Spleen (tissue), 11 donors: Measurements from ENCODE around the gene DIP2A. TPM values are rescaled to one million over a fixed set of nuclear protein-coding genes. Genes with fewer than 3 reads are reported as not detected.

Source experiments
- DNase-seq: peaks from one replicate; pipeline ENCODE4 v3.0.0-alpha.2; 2020
- H3K27ac ChIP-seq, 8 donors: fragments of 200-600 bp; sonication (generic) in 7 of 8; 1 replicate in 4 of 8; 2 replicates in 4 of 8; pipeline versions ENCODE4 v1.5.0 to v1.8.0; 2016 to 2021; ENCODE audit warnings: inconsistent platforms in 4 of 8, mild to moderate bottlenecking in 4 of 8, moderate library complexity in 1 of 8
- H3K27me3 ChIP-seq, 7 donors: fragments of 200-600 bp; sonication (generic) in 6 of 7; replicated peaks in 1 of 7; 1 replicate in 4 of 7; 2 replicates in 3 of 7; pipeline versions ENCODE4 v1.5.0 to v1.8.0; 2016 to 2021; ENCODE audit warnings: inconsistent platforms in 3 of 7, mild to moderate bottlenecking in 1 of 7
- H3K36me3 ChIP-seq, 6 donors: fragments of 200-600 bp; sonication (generic) in 5 of 6; 1 replicate in 4 of 6; 2 replicates in 2 of 6; pipeline versions ENCODE4 v1.5.0 to v1.8.0; 2016 to 2021; ENCODE audit warnings: inconsistent platforms in 2 of 6
- H3K4me1 ChIP-seq, 6 donors: fragments of 200-600 bp; sonication (generic) in 5 of 6; 1 replicate in 3 of 6; 2 replicates in 3 of 6; pipeline versions ENCODE4 v1.5.0 to v1.8.0; 2016 to 2021; ENCODE audit warnings: inconsistent platforms in 3 of 6
- H3K4me3 ChIP-seq, 8 donors: fragments of 200-600 bp; sonication (generic) in 7 of 8; 1 replicate in 4 of 8; 2 replicates in 4 of 8; pipeline versions ENCODE4 v1.5.0 to v1.8.0; 2016 to 2021; ENCODE audit warnings: inconsistent platforms in 4 of 8, mild to moderate bottlenecking in 4 of 8, moderate library complexity in 2 of 8
- H3K9me3 ChIP-seq, 8 donors: fragments of 200-600 bp; sonication (generic) in 7 of 8; 1 replicate in 4 of 8; 2 replicates in 4 of 8; pipeline versions ENCODE4 v1.5.0 to v1.8.0; 2016 to 2021; ENCODE audit warnings: inconsistent platforms in 4 of 8
- POLR2A ChIP-seq, 3 donors: fragments of 450-650 bp; IDR thresholded peaks; one replicate each; pipeline ENCODE4 v1.5.1; 2017; ENCODE audit warnings: antibody characterized with exemption in 3 of 3, mild to moderate bottlenecking in 1 of 3
- POLR2AphosphoS5 ChIP-seq, 3 donors: sonication (generic); formaldehyde crosslinking; IDR thresholded peaks; one replicate each; pipeline ENCODE4 v1.5.1; 2017; ENCODE audit warnings: antibody characterized with exemption in 3 of 3
- WGBS, 5 donors: extraction: QIAGEN DNeasy Blood & Tissue Kit in 3 of 5; methylation state at CpG; one replicate each; pipeline versions ENCODE4 v1.1.5 to v1.1.7; 2013 to 2018; 5-methylcytosine and 5-hydroxymethylcytosine counted together
- intact Hi-C: fragments of 100-400 bp; cut with DNase I; formaldehyde crosslinking; loops from one replicate; pipeline ENCODE4 v1.15.0; 2023; ENCODE audit warnings: low total_unique reads
- polyA plus RNA-seq, 3 donors: library from polyadenylated mRNA; stranded (reverse); fragments of 200-250 nt; gene quantifications; one replicate each; pipeline ENCODE4 v1.2.1, GENCODE V29; 2013
- total RNA-seq, 7 donors: library from RNA; depleted of rRNA in 3 of 7; stranded (reverse); fragments of >200 nt in 3 of 7; fragmentation: NEBNext Ultra II Directional in 4 of 7; extraction: Animal tissue kit (Norgen Biotek cat#: 25700) in 4 of 7; gene quantifications; one replicate each; pipeline versions ENCODE4 v1.1.0 to v1.2.1, GENCODE V29; 2016 to 2021
- TF ChIP-seq, protein P1 (sequence below), 11 experiments: fragments of 200-600 bp in 7 of 11; fragments of 450-650 bp in 4 of 11; sonication (generic) in 4 of 11; IDR thresholded peaks in 8 of 11; conservative IDR thresholded peaks in 3 of 11; 1 replicate in 7 of 11; 2 replicates in 4 of 11; pipeline versions ENCODE4 v1.4.0 to v1.8.0; 2016 to 2021; ENCODE audit warnings: antibody characterized with exemption in 11 of 11, inconsistent platforms in 4 of 11, mild to moderate bottlenecking in 1 of 11
- donor health status: healthy with polysubstance abuse.
- donor health status: DM: no; HTN: no; CAD: no; lungs with moderate emphysema.
- donor health status: DM: no; HTN: no; CAD: no.
- donor health status: Bipolar disorder and iron deficiency.
- donor health status: healthy.
- donor health status: DM: no; HTN: no; CAD: no.
- donor health status: DM: yes; HTN: yes; CAD: no.

DIP2A gene
- total and polyA plus RNA-seq, 10 donors = 14.7 to 96.7 (median 64.1) TPM

DNA sequence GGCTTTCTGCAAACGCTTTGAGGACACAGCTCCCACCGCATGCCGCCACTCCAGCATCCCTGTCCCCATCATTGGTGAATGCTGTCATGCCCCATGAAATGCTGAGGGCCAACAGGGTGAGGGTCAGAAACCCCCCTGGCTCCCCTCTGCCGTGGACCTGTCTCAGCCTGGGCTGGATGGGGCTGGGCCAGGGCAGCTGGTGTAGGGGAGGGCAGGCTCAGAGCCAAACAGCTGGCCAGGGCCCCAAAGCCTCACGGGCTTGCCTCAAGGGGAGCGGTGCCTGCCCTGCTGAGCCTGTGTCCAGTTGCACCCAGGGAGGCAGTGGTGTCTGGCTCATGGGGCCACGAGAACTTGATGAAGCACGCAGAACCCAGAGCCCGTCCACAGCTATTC, 96.5 kb downstream of the DIP2A start:
- peak overlapping the region in 1 of 8 donors; percentile 5 for H3K27ac ChIP-seq
- H3K27me3 ChIP-seq = no peaks in the 10 kb centered on the region
- peaks cover 0 to 58% (median 37%) of the 10 kb centered on the region in 6 donors for H3K4me1 ChIP-seq
- intact Hi-C loops = no loop called here
- 94 to 99% (median 95%) methylated on average over 4 to 9 of the region's 9 CpGs for WGBS, 5 donors
- TF ChIP-seq, protein P1, sequence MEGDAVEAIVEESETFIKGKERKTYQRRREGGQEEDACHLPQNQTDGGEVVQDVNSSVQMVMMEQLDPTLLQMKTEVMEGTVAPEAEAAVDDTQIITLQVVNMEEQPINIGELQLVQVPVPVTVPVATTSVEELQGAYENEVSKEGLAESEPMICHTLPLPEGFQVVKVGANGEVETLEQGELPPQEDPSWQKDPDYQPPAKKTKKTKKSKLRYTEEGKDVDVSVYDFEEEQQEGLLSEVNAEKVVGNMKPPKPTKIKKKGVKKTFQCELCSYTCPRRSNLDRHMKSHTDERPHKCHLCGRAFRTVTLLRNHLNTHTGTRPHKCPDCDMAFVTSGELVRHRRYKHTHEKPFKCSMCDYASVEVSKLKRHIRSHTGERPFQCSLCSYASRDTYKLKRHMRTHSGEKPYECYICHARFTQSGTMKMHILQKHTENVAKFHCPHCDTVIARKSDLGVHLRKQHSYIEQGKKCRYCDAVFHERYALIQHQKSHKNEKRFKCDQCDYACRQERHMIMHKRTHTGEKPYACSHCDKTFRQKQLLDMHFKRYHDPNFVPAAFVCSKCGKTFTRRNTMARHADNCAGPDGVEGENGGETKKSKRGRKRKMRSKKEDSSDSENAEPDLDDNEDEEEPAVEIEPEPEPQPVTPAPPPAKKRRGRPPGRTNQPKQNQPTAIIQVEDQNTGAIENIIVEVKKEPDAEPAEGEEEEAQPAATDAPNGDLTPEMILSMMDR (IDR thresholded peaks at IDR 0.05 in 8 of 11, conservative IDR thresholded peaks at IDR 0.05 in 3 of 11) = no peak
- peak in 1 of 3 donors; percentile 8 for TF ChIP-seq POLR2AphosphoS5 (IDR thresholded peaks at IDR 0.05)
- H3K4me3 ChIP-seq = no peak overlapping the region
- H3K36me3 ChIP-seq = peaks cover 6 to 98% (median 54%) of the 10 kb centered on the region in 6 donors
- H3K9me3 ChIP-seq = no peaks in the 10 kb centered on the region
- DNase-seq = peak; percentile 59

DNA sequence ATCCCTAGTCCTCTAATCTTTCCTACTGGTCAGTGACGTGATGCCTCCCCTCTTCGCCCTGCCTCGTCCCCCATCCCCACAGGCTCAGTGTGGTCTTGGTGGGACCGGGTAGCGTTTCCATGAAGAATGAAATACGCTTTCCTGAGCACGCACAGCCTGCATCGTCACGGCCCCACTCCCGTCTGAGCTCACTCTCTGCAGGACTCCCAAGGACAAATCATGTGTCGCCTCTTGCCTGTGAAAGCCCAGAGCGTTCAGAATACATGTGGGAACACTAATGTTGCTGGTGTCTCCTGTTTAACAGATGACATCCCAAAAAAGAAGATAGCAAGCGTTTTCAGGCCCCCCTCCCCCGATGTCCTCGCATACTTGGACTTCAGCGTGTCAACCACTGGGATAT, 97.0 kb downstream of the DIP2A start:
- no peak overlapping the region for H3K4me3 ChIP-seq
- peaks cover 6 to 98% (median 57%) of the 10 kb centered on the region in 6 donors for H3K36me3 ChIP-seq
- no peaks in the 10 kb centered on the region for H3K9me3 ChIP-seq
- WGBS, 5 donors = 95 to 97% (median 96%) methylated on average over 16 of the region's 16 CpGs
- DNase-seq = no peak
- H3K4me1 ChIP-seq = peaks cover 0 to 58% (median 37%) of the 10 kb centered on the region in 6 donors
- H3K27me3 ChIP-seq = no peaks in the 10 kb centered on the region
- intact Hi-C loops = no loop called here
- H3K27ac ChIP-seq = no peak overlapping the region
- no peak for TF ChIP-seq POLR2A (IDR thresholded peaks at IDR 0.05)
- TF ChIP-seq, protein P1 (IDR thresholded peaks at IDR 0.05 in 8 of 11, conservative IDR thresholded peaks at IDR 0.05 in 3 of 11) = no peak
- no peak for TF ChIP-seq POLR2AphosphoS5 (IDR thresholded peaks at IDR 0.05)

DNA sequence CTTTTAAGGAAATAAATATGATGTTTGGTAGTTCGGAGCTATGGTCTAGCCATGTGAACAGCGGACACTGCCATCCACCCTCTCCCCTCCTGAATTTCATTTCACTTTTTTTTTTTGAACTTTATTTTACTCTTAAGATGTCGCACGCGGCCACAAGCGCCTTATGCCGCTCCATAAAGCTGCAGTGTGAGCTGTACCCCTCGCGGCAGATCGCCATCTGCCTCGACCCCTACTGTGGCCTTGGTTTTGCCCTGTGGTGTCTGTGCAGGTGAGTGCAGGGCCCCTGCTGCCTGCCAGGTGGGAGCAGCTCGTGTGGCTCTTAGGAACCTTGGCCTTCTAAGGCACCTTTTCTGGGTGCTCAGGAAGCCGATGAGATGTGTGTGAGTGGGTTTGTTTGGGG, 98.1 kb downstream of the DIP2A start:
- Histone ChIP-seq H3K36me3 (peaks cover 6 to 98% (median 66%) of the 10 kb centered on the region in 6 donors), H3K9me3 (no peaks in the 10 kb centered on the region), H3K4me3 (no peak overlapping the region), H3K4me1 (peaks cover 0 to 56% (median 26%) of the 10 kb centered on the region in 6 donors), H3K27ac (no peak overlapping the region), H3K27me3 (no peaks in the 10 kb centered on the region)
- TF ChIP-seq POLR2AphosphoS5 (IDR thresholded peaks at IDR 0.05) (peak in 1 of 3 donors; percentile 19), POLR2A (IDR thresholded peaks at IDR 0.05) (no peak)
- DNase-seq = no peak
- intact Hi-C loops = no loop called here
- WGBS, 5 donors = 92 to 97% (median 95%) methylated on average over 13 of the region's 13 CpGs

DNA sequence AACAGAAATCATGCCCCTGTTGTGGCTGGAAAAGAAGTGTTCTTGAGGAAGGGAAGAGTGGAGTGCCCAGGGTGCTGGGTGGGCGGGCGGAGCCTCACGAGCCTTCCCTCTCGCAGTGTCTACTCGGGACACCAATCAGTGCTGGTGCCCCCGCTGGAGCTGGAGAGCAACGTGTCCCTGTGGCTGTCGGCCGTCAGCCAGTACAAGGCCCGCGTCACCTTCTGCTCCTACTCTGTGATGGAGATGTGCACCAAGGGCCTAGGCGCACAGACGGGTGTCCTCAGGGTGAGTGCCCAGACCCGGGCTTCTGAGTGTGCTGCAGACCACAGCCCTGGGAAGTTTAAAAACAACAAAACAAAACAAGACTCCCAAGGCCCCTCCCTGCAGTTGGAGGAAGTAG, 98.8 kb downstream of the DIP2A start:
- 93 to 95% (median 94%) methylated on average over 14 of the region's 14 CpGs for WGBS, 5 donors

More for the DNA sequence above, 98.8 kb downstream of the DIP2A start:
- TF ChIP-seq, protein P1 (IDR thresholded peaks at IDR 0.05 in 8 of 11, conservative IDR thresholded peaks at IDR 0.05 in 3 of 11) = no peak
- TF ChIP-seq POLR2A (IDR thresholded peaks at IDR 0.05) (no peak), POLR2AphosphoS5 (IDR thresholded peaks at IDR 0.05) (no peak)
- no peaks in the 10 kb centered on the region for H3K27me3 ChIP-seq
- no peak overlapping the region for H3K4me3 ChIP-seq
- H3K36me3 ChIP-seq = peaks cover 6 to 100% (median 71%) of the 10 kb centered on the region in 6 donors
- DNase-seq = no peak
- H3K4me1 ChIP-seq = peaks cover 0 to 49% (median 23%) of the 10 kb centered on the region in 6 donors
- H3K27ac ChIP-seq = peak overlapping the region in 2 of 8 donors; percentile 28 to 80
- intact Hi-C loops = no loop called here
- H3K9me3 ChIP-seq = no peaks in the 10 kb centered on the region
